Measurements from ENCODE around the gene HES2.

- TF ChIP-seq POLR2AphosphoS5 (IDR thresholded peaks at IDR 0.05; ENCODE audit: insufficient read depth in 1 of 2, low read depth in 1 of 2) (no peak), CTCF (IDR thresholded peaks at IDR 0.05) (no peak)
Measured at GRCh38 chr1:6447016-6447817, 27.5 kb upstream of the HES2 start.

All from vagina (tissue), 2 donors.